Keratinocyte (primary cell): ENCODE measurements around the gene PTPRT. TPM values are rescaled to one million over a fixed set of nuclear protein-coding genes. Genes with fewer than 3 reads are reported as not detected.

ENCODE experiments used
- DNase-seq: peaks from one replicate; pipeline ENCODE4 v3.0.0-alpha.2; 2011; ENCODE audit warnings: low read depth, missing footprints, low spot score
- FAIRE-seq: peaks from 2 replicates; lab custom pipeline; 2011; peaks lifted over from hg19 to GRCh38; lab: Jason Lieb, UNC
- H2AFZ ChIP-seq: 2 replicates; pipeline ENCODE4 v1.6.0; 2012; ENCODE audit warnings: low read length, control low read depth, inconsistent platforms; ENCODE audit not compliant: control insufficient read depth
- H3K27ac ChIP-seq: 2 replicates; pipeline ENCODE4 v1.5.1; 2011; ENCODE audit warnings: low read length; ENCODE audit not compliant: control insufficient read depth, insufficient read depth
- H3K27me3 ChIP-seq: 3 replicates; pipeline ENCODE4 v1.6.0; 2011; ENCODE audit warnings: low read length; ENCODE audit not compliant: control insufficient read depth, insufficient read depth; ENCODE audit errors: extremely low read depth
- H3K36me3 ChIP-seq, 2 experiments: 2 replicates in 1 of 2; 3 replicates in 1 of 2; pipeline ENCODE4 v1.5.1; 2011; ENCODE audit warnings: low read length in 2 of 2, mild to moderate bottlenecking in 1 of 2; ENCODE audit not compliant: control insufficient read depth in 2 of 2, insufficient read depth in 2 of 2; ENCODE audit errors: extremely low read depth in 1 of 2
- H3K4me1 ChIP-seq: 3 replicates; pipeline ENCODE4 v1.5.1; 2011; ENCODE audit warnings: low read length; ENCODE audit not compliant: control insufficient read depth, insufficient read depth; ENCODE audit errors: extremely low read depth
- H3K4me2 ChIP-seq: 3 replicates; pipeline ENCODE4 v1.6.0; 2011; ENCODE audit warnings: low read depth, low read length; ENCODE audit not compliant: control insufficient read depth, insufficient read depth; ENCODE audit errors: extremely low read depth
- H3K4me3 ChIP-seq, 3 experiments: fragments of 200-600 bp in 1 of 3; sonication (generic) in 1 of 3; 2 replicates in 2 of 3; 3 replicates in 1 of 3; pipeline ENCODE4 v1.5.1; 2011 to 2016; ENCODE audit warnings: low read length in 3 of 3, mild to moderate bottlenecking in 3 of 3, control low read depth in 2 of 3, inconsistent platforms in 1 of 3, low read depth in 1 of 3, mixed read lengths in 1 of 3, mixed run types in 1 of 3, moderate library complexity in 1 of 3; ENCODE audit not compliant: control insufficient read depth in 2 of 3, insufficient read depth in 2 of 3; ENCODE audit errors: extremely low read depth in 1 of 3
- H3K79me2 ChIP-seq: 2 replicates; pipeline ENCODE4 v1.6.0; 2012; ENCODE audit warnings: low read length; ENCODE audit not compliant: control insufficient read depth, insufficient read depth
- H3K9ac ChIP-seq: 3 replicates; pipeline ENCODE4 v1.6.0; 2011; ENCODE audit warnings: low read length; ENCODE audit not compliant: control insufficient read depth, insufficient read depth; ENCODE audit errors: extremely low read depth
- H3K9me1 ChIP-seq: 3 replicates; pipeline ENCODE4 v1.6.0; 2011; ENCODE audit warnings: low read length; ENCODE audit not compliant: control insufficient read depth, insufficient read depth; ENCODE audit errors: extremely low read depth
- H3K9me3 ChIP-seq: 2 replicates; pipeline ENCODE4 v1.5.1; 2012; ENCODE audit warnings: low read depth, low read length; ENCODE audit not compliant: control insufficient read depth
- H4K20me1 ChIP-seq: 3 replicates; pipeline ENCODE4 v1.6.0; 2011; ENCODE audit warnings: low read length; ENCODE audit not compliant: control insufficient read depth, insufficient read depth; ENCODE audit errors: extremely low read depth
- EZH2 ChIP-seq: IDR thresholded peaks from one replicate; pipeline ENCODE4 v1.6.1; 2012; ENCODE audit warnings: inconsistent platforms, mild to moderate bottlenecking, low read length, moderate library complexity
- dilution Hi-C: fragments of 300-500 bp; cut with MboI; formaldehyde crosslinking; loops from one replicate; pipeline ENCODE4 v1.7.0; 2020; ENCODE audit warnings: low sequenced_read_pairs; ENCODE audit not compliant: extremely low pct_ligation_motif_present
- polyA plus RNA-seq, 5 experiments: library from polyadenylated mRNA; depleted of rRNA in 3 of 5; stranded (reverse) in 3 of 5; stranded (forward) in 1 of 5; unstranded in 1 of 5; fragments of >200 nt; gene quantifications; 1 replicate in 1 of 5; 2 replicates in 3 of 5; 3 replicates in 1 of 5; pipeline versions ENCODE4 v1.2.1 to v1.2.3, GENCODE V29; 2011 to 2012; ENCODE audit warnings: missing spikeins in 2 of 5, low read depth in 1 of 5, low replicate concordance in 1 of 5
- TF ChIP-seq, protein P1 (sequence below), 3 experiments: IDR thresholded peaks in 1 of 3; conservative IDR thresholded peaks in 1 of 3; optimal IDR thresholded peaks in 1 of 3; 2 replicates in 2 of 3; 3 replicates in 1 of 3; pipeline versions ENCODE3 to v1.5.1; 2011; ENCODE audit warnings: low read length in 3 of 3, mild to moderate bottlenecking in 3 of 3, moderate library complexity in 2 of 3, control low read depth in 1 of 3, inconsistent platforms in 1 of 3; ENCODE audit not compliant: insufficient read depth in 2 of 3; ENCODE audit errors: extremely low read depth in 1 of 3

The PTPRT gene
- polyA plus RNA-seq, 1 donor (not counting 4 experiments of a cell fraction or from before 2014, with no cell fraction given): not detected

DNA sequence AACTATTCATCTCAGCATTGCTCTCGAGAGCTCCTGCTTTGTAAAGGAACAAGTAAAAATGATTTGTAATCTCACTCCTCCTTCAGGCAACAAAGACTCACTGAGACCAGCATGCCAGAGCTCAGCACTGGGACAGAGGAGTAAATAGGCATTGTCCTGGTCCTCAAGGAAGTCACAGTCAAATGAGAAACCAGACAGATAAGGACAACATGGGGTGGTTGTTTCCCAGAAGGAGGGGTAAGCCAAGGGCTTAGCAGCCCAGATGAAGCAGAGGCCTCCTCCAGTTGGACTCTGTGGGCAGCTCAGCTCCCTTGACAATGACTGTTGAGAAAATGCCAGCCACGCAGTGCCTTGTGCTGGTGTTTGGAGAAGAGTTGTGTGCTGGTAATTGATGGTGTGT, 1145.8 kb downstream of the PTPRT start:
- H3K4me1 ChIP-seq: no peaks in the 10 kb centered on the region

DNA sequence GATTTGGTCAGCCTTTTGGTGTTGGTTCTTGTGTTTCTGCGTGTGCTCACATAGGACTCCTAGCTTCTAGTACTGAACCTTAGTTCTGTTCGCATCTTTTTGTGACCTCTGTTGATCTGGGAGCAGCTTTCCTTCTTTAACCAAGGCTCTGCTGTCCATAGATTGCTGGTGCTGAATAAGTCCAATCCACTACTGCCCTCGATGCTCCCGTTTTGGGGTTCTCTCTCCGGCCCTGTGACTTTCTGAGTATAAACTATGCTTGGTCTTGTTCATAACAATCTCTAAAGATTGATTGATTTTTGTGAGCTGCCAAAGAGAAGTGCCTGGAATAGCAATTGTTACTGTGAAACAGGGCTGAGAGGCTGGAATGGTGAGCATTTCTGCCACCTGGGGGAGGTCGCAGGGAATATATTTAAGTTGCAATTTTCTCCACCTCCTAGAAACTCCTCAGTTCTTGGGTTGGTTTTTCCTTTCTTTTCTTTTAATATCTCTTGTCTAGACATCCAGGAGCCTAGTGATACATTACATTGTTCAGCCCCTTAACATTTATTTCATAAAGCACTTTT, 1148.6 kb downstream of the PTPRT start:
- H3K79me2 ChIP-seq: no peaks in the 10 kb centered on the region

More for the DNA sequence above, 1145.8 kb downstream of the PTPRT start:
- Histone ChIP-seq H3K9ac (no peak overlapping the region), H3K9me3 (no peaks in the 10 kb centered on the region), H3K27ac (no peak overlapping the region), H3K79me2 (no peaks in the 10 kb centered on the region), H3K4me2 (no peak overlapping the region), H3K36me3 (no peaks in the 10 kb centered on the region), H3K4me3 (no peak overlapping the region), H4K20me1 (no peaks in the 10 kb centered on the region), H3K27me3 (no peaks in the 10 kb centered on the region), H2AFZ (no peak overlapping the region), H3K9me1 (no peaks in the 10 kb centered on the region)
- TF ChIP-seq, protein P1, sequence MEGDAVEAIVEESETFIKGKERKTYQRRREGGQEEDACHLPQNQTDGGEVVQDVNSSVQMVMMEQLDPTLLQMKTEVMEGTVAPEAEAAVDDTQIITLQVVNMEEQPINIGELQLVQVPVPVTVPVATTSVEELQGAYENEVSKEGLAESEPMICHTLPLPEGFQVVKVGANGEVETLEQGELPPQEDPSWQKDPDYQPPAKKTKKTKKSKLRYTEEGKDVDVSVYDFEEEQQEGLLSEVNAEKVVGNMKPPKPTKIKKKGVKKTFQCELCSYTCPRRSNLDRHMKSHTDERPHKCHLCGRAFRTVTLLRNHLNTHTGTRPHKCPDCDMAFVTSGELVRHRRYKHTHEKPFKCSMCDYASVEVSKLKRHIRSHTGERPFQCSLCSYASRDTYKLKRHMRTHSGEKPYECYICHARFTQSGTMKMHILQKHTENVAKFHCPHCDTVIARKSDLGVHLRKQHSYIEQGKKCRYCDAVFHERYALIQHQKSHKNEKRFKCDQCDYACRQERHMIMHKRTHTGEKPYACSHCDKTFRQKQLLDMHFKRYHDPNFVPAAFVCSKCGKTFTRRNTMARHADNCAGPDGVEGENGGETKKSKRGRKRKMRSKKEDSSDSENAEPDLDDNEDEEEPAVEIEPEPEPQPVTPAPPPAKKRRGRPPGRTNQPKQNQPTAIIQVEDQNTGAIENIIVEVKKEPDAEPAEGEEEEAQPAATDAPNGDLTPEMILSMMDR (optimal IDR thresholded peaks at IDR 0.05 in 1 of 3, IDR thresholded peaks at IDR 0.05 in 1 of 3, conservative IDR thresholded peaks at IDR 0.05 in 1 of 3; ENCODE audit: extremely low read depth in 1 of 3, insufficient read depth in 2 of 3, low read length in 3 of 3): no peak
- TF ChIP-seq EZH2: no peak
- no peak for DNase-seq
- no peak for FAIRE-seq
- dilution Hi-C loops: no loop called here

More for the DNA sequence above, 1148.6 kb downstream of the PTPRT start:
- Histone ChIP-seq H3K9me1 (no peaks in the 10 kb centered on the region), H3K9me3 (no peaks in the 10 kb centered on the region), H3K27me3 (no peaks in the 10 kb centered on the region), H3K4me3 (no peak overlapping the region), H3K36me3 (no peaks in the 10 kb centered on the region), H3K4me1 (no peaks in the 10 kb centered on the region), H4K20me1 (no peaks in the 10 kb centered on the region), H3K4me2 (no peak overlapping the region), H3K9ac (no peak overlapping the region), H2AFZ (no peak overlapping the region), H3K27ac (no peak overlapping the region)
- DNase-seq: no peak
- no peak for FAIRE-seq
- TF ChIP-seq, protein P1 (optimal IDR thresholded peaks at IDR 0.05 in 1 of 3, IDR thresholded peaks at IDR 0.05 in 1 of 3, conservative IDR thresholded peaks at IDR 0.05 in 1 of 3; ENCODE audit: extremely low read depth in 1 of 3, insufficient read depth in 2 of 3, low read length in 3 of 3): peak in 1 of 3 experiments; percentile 6
- TF ChIP-seq EZH2: no peak
- dilution Hi-C loops: no loop called here
